ENCODE measurements around the gene TACR1. TPM values are rescaled to one million over a fixed set of nuclear protein-coding genes. Genes with fewer than 3 reads are reported as not detected.

The TACR1 gene
- total and polyA plus RNA-seq, 2 of the 4 experiments (the other 2 are of a cell fraction): under 0.01 to 0.09 TPM

- ChIA-PET CTCF (no interaction called here), POLR2A (ENCODE audit: unreplicated experiment) (no interaction called here)
- H3K18ac ChIP-seq (ENCODE audit: low read depth, low read length): no peak overlapping the region
- no peak for ATAC-seq (ENCODE audit: low read depth)
- no peak overlapping the region for H3K9ac ChIP-seq (ENCODE audit: low read depth, low read length)
- H3K56ac ChIP-seq (ENCODE audit: extremely low read depth, insufficient read depth, low read length): no peak overlapping the region
- no peak overlapping the region for H3K4me2 ChIP-seq (ENCODE audit: low read depth, low read length)
- WGBS, 2 experiments (ENCODE audit: extremely low coverage in 2 of 2, insufficient read length in 1 of 2): no CpG with 5 or more reads among the region's 1 CpG
- dilution Hi-C loops (cut with HindIII; ENCODE audit: low sequenced_read_pairs, unreplicated experiment) (no loop called here), in situ Hi-C loops (cut with MboI; ENCODE audit: low sequenced_read_pairs) (no loop called here), intact Hi-C loops (cut with micrococcal nuclease) (no loop called here)
- H3K27me3 ChIP-seq (ENCODE audit: control insufficient read depth, insufficient read depth, low read length): no peaks in the 10 kb centered on the region
- H3K79me1 ChIP-seq (ENCODE audit: low read depth in 1 of 2, low read length in 2 of 2): no peaks in the 10 kb centered on the region; a peak in 1 of 4 replicates
- no peak overlapping the region for H2BK5ac ChIP-seq (ENCODE audit: low read depth, low read length, poor library complexity, severe bottlenecking)
- no peak overlapping the region for H3K23ac ChIP-seq (ENCODE audit: low read depth, low read length)
- H3K4me3 ChIP-seq (ENCODE audit: insufficient read depth, low read depth, low read length): no peak overlapping the region
- no peak overlapping the region for H2BK20ac ChIP-seq (ENCODE audit: low read depth, low read length)
- no peak overlapping the region for H3K27ac ChIP-seq (ENCODE audit: insufficient read depth, low read length)
- H2AK9ac ChIP-seq (replicated peaks; ENCODE audit: low read depth, low read length, poor library complexity): no peak overlapping the region
- H4K5ac ChIP-seq (ENCODE audit: low read depth, low read length): no peak overlapping the region
- H3K4me1 ChIP-seq (ENCODE audit: control insufficient read depth, insufficient read depth, low read length): peaks cover 12% of the 10 kb centered on the region
- H3K9me3 ChIP-seq (ENCODE audit: control insufficient read depth, insufficient read depth, low read length): no peaks in the 10 kb centered on the region
- H3K9me1 ChIP-seq (ENCODE audit: insufficient read depth, low read length): peaks cover 9% of the 10 kb centered on the region; the same call in 1 of the 2 replicates
- H2AK5ac ChIP-seq (ENCODE audit: low read depth, low read length): no peak overlapping the region
- H4K20me1 ChIP-seq (ENCODE audit: insufficient read depth, low read length): peaks cover 3% of the 10 kb centered on the region; the same call in 1 of the 2 replicates
- H2AFZ ChIP-seq (replicated peaks; ENCODE audit: low read length, poor library complexity): no peak overlapping the region
- no peak for DNase-seq
- no peak overlapping the region for H3K4ac ChIP-seq (ENCODE audit: low read depth, low read length)
- no peak overlapping the region for H4K91ac ChIP-seq (ENCODE audit: insufficient read depth, low read depth, low read length)
- no peak for TF ChIP-seq SMC3 (IDR thresholded peaks at IDR 0.05; ENCODE audit: low read depth, low read length)
- no peak for TF ChIP-seq MAFK (IDR thresholded peaks at IDR 0.05; ENCODE audit: low read depth, low read length)
- no peak for TF ChIP-seq MXI1 (IDR thresholded peaks at IDR 0.05; ENCODE audit: borderline replicate concordance, low read depth, low read length)
- TF ChIP-seq ELK1 (IDR thresholded peaks at IDR 0.05; ENCODE audit: borderline replicate concordance, low read depth, low read length): no peak
- TF ChIP-seq MAZ (IDR thresholded peaks at IDR 0.05; ENCODE audit: borderline replicate concordance, low read depth, low read length): no peak
- TF ChIP-seq RCOR1 (IDR thresholded peaks at IDR 0.05; ENCODE audit: insufficient replicate concordance, low read length): no peak
- TF ChIP-seq RAD21 (IDR thresholded peaks at IDR 0.05; ENCODE audit: low read length): no peak
- no peak for TF ChIP-seq USF2 (IDR thresholded peaks at IDR 0.05; ENCODE audit: low read depth, low read length)
- TF ChIP-seq BHLHE40 (IDR thresholded peaks at IDR 0.05; ENCODE audit: low read depth, low read length): no peak
- TF ChIP-seq POLR2A (IDR thresholded peaks at IDR 0.05; ENCODE audit: low read depth, low read length): no peak
- no peak overlapping the region for H3K14ac ChIP-seq (replicated peaks; ENCODE audit: low read depth, low read length)
- H4K8ac ChIP-seq (ENCODE audit: low read depth in 2 of 2, low read length in 2 of 2): no peak overlapping the region
- no peaks in the 10 kb centered on the region; the same call in 1 of the 2 replicates for H3K36me3 ChIP-seq (ENCODE audit: control insufficient read depth, insufficient read depth, low read length)
- BruUV-seq (replicated peaks): no TSS peak
- H2BK120ac ChIP-seq (ENCODE audit: low read depth, low read length): no peak overlapping the region
- no peak overlapping the region for H2BK15ac ChIP-seq (ENCODE audit: low read depth, low read length)
These were observed 156.5 kb downstream of the TACR1 start for GRCh38 chr2:75042823-75043222.
